HG03354 (cell line): ENCODE results near the gene CRB3.
"Not testable (repeated sequence)": the region's sequence is repeated elsewhere in the genome, so short reads cannot be mapped to it uniquely, and the experiment has no call there.

ENCODE experiments used
- ATAC-seq: cut with Tn5 transposase; IDR thresholded peaks from one replicate; pipeline ENCODE4 v1.9.1; 2021; ENCODE audit warnings: mild to moderate bottlenecking; ENCODE audit not compliant: unreplicated experiment, poor library complexity, severe bottlenecking

Gene CRB3

DNA sequence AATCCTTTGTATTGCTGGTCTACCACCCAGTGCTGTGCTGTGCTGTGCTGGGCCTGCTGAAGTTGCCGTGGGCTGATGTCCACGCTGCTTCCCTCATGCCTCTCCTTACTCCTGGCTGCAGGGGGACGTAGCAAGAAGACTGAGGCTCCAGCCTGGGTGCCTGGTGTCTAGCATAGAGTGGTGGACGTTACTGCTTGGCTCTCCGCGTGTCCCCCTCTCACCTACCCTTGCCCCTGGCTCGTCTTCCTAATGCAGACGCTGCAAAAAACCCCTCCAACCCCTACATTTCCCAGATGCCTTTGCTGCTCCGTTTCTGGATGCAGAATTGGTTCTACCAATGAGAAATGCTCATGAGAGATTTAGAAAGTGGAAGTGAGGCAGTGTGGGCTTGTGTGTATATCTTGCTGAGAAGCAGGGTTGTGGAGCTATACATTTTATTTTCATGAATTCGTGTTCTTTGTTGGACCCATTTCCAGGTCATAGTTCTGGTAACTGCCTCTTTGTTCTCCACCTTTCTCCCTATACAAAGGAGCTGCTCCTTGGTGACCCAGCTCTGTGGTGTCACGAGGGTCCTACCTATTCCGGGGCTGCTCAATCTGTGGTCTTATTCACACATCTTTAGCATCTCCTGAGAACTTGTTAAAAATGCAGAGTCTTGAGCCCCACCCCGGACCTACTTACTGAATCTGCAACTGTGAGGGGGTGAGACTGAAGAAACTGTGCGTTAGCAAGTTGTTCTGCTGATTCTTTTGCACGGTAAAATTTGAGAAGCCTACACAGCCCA, 25.4 kb downstream of the CRB3 start:
- ATAC-seq: no peak

DNA sequence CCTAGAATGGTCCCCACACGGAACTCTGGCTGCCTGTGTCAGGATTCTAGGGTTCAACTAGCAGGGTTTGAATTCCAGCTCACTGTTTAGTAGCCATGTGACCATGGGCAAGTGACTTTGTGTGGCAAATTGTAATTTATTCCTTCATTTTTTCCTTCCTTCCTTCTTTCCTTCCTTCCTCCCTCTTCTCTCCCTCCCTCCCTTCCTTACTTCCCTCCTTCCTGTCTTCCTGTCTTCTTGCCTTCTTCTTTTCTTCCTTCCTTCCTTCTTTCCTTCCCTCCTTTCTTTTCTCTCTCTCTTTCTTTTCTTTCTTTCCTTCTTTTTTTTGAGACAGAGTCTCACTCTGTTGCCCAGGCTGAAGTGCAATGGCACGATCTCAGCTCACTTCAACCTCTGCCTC, 26.1 kb downstream of the CRB3 start:
- ATAC-seq: no peak

DNA sequence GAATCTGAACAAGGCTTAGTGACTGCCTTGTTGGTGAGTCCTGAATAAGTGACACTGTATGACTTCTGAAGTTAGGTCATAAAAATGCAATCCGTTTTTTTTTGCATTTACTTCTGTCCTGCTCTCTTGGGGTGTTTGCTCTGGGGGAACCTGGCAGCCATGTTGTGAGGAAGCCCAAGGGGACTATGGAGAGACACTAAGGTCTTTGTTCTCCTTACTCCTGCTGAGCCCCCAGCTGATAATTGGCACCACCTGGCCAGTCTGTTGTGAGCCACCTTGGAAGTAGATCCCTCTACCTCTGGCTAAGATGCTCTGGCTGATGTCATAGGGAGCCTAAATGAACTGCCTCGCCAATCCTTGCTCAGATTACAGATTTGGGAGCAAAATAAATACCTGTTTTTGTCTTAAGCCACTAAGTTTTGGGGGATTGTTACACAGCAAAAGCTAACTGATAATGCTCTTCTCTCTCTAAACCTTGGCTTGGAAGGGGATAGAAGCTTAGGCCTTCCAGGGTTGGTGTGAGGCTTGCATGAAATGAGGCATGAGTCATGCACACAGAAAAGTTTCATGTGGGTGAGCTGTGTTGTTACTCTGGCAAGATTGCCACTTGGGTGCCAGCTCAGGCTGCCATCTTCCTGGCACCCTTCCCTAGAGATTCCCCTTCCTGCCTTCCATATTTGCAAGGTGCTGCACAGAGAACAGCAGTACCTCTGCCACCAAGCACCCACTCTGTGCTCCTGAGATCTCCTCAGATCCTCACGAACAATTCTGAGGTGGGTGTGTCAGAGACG, 27.9 kb downstream of the CRB3 start:
- no peak for ATAC-seq

DNA sequence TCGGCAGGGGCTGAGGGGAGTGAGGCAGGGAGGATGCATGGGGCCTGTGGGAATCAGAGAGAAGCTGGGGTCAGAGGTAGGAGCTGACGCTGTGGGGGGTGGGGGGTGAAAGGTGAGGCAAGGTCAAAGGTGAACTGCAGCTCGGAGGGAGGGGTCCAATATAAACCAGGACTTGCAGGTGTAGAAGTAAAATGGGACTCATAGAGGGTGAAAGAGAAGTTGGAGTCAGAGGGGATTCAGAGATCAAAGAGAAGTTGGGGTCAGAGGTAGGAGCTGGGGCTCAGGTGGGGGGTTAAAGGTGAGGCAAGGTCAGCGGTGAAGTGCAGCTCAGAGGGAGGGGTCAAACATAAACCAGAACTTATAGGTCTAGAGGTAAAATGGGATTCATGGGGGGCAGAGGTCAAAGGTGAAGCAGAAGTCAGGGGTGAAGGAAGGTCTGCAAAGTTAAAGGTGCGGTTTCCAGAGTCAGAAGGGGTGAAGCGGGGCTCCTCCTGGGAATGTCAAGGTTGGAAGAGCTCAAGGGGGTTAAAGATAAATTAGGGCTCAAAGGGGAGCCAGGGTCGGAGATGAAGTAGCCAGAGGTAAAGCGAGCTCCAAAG, 30.5 kb downstream of the CRB3 start:
- no peak for ATAC-seq

DNA sequence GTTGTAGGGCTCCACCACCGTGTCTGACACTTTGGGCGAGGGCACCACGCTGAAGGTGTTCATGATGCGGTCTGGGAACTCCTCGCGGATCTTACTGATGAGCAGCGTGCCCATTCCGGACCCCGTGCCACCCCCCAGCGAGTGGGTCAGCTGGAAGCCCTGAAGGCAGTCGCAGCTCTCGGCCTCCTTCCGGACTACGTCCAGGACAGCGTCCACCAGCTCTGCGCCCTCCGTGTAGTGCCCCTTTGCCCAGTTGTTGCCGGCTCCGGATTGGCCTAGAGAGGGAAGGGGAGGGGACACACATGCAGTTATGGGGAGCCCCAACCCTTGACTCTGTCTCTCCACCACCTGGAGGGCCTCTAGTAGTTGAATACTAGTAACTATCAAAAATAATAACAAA, 31.9 kb downstream of the CRB3 start:
- ATAC-seq: no peak

DNA sequence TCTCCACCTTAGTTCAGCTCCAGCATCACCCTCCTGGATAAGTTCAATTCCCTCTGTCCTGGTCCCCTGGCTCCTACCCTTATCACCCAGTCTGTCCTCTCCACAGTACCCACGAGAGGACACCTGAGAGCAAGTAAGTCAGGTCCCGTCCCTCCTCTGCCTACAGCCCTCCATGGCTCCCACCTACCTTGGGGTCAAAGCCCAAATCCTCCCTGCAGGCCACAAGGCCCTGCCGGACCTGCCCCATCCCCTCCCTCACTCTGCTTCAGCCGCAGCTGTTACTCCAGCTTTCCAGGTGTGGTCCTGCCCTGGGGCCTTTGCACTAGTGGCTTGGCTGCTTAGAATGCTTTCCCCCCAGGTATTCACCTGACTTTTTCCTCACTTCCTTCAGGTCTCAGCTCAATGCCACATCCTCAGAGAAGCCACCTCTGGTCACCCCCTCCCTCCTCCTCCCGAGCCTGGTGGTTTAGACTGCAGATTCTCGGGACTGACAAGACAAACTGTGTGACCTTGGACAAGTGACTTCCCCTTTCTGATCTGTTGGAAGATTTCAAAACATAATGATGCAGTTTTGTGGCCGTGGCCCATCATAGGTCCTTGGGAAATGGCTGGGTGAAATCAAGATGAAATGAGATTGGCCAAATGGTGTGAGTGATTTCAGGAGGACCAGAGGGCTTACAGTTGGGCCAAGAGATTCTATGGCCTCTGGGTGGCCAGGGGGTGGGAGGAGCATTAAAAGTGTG, 34.4 kb downstream of the CRB3 start:
- no peak for ATAC-seq

DNA sequence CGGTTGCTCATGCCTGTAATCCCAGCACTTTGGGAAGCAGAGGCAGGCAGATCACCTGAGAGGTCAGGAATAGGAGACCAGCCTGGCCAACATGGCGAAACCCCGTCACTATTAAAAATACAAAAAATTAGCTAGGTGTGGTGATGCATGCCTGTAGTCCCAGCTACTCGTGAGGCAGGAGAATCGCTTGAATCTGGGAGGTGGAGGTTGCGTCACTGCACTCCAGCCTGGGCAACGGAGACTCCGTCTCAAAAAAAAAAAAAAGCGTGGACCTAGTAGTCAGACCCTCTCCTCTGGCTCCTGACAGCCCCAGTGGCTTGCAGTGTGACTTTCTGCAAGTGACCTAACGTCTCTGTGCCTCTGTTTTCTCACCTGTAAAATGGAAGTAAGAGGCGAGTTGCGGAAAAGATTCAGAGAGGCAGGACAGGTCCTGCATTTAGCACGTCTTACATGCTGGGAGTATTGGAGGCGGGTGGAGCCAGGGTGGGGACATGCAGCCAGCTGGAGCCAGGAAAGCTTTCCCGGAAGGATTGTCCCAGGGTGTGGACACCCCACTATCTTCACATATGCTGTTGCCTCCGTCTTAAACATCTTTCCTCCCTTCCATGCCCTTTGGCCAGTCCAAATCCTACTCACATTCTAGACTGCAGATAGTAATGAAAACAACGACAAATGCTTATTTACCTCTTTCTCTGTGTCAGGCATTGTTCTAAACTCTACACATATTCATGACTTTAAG, 35.1 kb downstream of the CRB3 start:
- ATAC-seq: no peak

DNA sequence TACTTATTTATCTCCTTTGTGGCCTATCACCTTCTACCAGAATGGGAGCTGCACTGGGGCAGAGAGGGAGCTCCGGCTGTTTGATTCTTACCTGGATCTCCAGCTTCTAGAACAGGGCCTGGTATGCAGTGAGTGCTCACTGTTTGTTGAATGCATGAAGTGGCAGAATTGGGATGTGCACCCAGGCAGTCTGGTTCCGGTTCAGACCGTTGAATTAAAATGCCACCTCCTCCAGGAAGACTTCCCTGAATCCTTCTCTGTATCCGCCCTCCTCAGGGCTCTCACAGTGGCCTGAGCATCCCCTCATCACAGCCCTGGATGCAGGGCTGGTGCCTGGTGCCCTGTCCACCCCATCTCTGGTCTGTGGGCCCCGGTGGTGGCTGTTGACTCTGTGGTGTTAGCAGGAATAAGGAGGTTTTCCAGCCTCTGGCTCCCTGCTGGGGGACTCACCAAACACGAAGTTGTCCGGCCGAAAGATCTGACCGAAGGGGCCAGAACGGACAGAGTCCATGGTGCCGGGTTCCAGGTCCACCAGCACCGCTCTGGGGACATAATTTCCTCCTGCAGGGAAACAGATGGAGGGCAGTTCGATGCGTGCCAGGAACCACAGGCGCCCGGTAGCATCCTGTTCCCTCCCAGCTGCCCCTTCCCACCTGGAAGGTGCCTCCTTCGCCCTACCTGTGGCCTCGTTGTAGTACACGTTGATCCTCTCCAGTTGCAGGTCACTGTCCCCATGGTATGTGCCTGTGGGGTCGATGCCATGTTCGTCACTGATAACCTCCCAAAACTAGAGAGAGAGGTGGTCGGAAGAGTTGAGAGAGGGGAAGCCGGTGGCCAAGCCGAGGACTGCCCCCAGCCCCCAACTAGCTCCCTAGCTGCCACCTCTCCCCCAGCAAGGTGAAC, 37.0 kb downstream of the CRB3 start:
- no peak for ATAC-seq

DNA sequence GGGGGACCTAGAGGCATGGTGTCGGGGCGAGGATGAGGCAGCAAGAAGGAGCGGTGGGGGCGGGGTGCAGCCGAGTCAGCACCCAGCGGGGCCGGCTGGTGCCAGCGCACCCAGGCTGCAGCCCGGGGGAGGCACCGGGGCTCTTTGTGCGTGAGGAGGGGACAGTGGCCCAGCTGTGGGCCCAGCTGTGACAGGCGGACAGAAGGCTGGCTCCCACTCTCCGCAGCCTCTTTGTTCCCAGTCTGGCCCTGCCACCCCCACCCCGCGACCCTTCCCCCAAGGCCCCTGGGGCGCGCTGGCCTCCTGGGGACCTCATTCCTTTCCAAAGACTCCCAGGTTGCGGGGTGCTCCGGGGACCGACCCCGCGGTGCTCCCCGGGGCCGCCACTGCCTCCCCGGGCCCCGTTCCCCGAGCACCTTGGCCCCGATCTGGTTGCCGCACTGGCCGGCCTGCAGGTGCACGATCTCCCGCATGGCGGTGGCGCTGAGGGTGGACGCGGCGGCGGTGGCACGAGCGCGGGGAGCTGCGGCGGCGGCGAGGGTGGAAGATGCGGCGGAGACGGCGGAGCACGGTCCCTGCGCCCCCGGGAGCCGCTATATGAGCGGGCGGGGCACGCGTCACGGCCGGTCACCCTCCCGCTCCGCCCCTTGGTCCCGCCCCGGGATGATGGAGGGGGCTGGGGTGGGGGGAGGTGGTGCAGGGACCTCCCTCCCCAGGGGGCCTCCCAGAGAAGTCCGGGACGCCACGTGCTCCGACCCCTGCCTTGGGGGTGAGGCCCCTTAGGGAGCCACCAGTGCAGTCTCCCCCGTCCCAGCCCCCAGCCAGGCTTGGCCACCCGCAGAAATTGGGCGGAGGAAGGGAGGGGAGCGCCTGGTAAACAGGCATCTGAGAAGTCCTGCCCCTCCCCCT, 37.9 kb downstream of the CRB3 start, which contains the start of gene TUBB4A:
TUBB4A (minus strand) TSS at position 570 of the 909 bp plus-strand sequence; CDS start at position 473, 97 bp downstream.
- ATAC-seq: no peak

DNA sequence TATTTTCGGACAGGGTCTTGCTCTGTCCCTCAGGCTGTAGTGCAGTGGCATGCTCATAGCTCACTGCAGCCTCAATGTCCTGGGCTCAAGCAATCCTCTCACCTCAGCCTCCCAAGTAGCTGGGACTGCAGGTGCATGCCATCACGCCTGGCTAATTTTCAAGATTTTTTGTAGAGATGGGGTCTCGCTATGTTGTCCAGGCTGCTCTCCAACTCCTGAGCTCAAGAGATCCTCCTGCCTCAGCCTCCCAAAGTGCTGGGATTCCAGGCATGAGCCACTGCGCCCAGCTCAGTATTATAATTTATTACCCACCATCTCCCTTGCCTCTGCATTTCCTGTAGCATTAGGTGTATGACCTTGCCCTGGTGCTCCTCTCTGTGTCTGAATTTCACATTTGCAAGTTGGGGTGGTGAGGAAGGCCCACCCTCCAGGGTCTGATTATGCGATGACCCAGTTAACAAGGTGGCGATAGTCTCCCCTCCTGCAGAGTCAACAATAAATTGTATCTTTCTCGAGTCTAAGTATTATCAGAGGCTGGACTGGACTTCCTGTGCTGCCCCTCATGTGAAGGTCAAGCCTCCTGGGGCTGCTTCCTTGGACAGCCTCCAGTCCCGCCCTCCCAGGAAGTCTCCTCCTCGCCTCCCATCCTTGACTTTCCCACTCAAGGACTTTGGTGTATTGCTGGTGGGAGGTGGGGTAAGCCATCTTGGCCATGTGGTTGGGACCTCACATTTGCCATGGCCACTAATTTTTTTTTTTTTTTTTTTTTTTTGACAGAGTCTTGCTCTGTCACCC, 39.5 kb downstream of the CRB3 start:
- no peak for ATAC-seq

DNA sequence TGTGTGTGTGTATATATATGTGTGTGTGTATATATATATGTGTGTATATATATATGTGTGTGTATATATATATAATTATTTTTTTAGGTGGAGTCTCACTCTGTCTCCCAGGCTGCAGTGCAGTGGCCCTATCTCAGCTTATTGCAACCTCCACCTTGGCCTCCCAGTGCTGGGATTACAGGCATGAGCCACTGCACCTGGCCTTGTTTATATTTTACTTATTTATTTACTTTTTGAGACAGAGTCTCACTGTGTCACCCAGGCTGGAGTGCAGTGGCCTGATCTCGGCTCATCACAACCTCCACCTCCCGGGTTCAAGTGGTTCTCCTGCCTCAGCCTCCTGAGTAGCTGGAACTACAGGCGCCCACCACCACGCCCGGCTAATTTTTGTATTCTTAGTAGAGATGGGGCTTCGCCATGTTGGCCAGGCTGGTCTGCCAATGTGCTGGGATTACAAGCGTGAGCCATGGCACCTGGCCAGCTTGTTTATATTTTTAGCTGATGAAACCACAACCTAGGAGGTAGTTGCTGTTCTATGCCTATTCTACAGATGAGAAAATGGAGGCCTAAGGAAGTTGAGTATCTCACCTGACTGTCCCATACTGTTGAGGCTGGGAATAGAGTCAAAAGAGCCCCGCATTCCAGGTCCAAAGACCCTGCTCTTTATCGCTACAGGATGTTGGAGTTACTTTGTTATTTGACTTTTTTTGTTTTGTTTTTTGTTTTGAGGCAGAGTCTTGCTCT, 44.1 kb downstream of the CRB3 start:
- not testable (repeated sequence) for ATAC-seq

DNA sequence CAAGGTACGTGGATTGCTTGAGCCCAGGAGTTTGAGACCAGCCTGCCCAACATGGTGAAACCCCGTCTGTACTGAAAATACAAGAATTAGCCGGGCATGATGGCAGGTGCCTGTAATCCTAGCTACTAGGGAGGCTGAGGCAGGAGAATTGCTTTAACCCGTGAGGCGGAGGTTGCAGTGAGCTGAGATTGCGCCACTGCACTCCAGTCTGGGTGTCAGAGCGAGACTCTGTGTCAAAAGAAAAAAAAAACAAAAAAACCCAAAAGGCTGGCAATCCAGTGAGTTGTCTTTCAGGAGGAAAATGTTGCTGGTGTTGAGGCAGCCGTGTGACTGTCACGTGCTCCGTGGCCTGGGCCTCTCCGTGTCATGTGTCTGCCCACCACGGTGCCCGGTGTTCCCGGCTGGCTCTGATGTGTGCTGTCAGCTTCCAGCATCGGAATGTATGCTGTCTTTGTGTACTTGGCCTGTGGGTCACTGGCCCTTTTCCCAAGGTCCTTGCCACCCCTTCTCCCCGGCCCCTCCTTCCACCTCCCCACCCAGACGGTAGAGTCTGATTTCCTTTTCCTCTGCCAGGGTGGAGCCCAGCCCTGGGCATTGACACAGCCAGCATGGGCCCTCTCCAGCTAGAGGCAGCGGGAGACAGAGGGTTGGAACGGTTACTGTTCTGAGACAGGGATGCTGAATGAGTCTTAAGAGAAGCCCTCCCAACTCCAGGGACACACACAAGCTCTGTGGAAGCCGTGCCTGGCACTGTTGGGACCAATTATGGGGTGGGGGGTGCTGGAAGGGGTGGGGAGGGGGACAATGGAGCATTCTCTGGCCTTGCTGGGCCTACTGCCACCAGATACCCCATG, 45.3 kb downstream of the CRB3 start:
- no peak for ATAC-seq

DNA sequence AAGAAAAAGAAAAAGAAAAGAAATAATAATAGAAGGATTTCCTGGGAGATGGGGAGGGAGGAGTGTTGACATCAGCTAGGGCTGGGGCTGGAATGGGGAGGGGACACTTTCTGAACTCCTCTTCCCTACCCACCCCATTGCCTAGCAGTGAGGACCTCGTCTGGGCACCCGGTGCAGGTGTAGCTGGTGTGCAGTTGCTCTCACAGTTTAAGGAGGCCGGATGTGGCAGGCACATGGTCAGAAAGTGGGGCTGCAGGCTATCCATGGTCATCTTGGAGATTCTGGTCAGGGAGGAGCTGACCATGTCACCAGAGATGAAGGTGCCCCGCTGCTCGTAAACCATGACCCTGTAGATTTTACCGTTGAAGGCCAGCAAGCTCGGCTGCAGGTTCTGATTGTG, 46.5 kb downstream of the CRB3 start:
- no peak for ATAC-seq

DNA sequence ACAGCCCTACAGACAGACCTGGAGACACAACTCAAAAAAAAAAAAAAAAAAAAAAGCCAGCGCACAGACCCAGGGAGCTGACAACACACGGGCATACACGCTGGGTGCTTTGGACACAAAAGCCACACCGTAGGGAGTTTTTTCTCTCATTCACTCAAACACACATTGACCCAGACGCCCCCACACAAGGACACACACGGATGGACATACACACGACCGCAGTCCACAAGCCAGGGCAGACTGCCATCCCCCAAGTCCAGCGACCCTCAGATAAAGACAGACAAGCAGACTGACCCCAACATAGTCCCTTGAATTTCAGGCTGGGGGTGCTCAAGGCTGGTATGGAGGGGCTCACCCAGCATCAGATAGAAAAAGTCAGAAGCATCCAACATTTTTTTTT, 50.0 kb downstream of the CRB3 start:
- ATAC-seq: no peak

DNA sequence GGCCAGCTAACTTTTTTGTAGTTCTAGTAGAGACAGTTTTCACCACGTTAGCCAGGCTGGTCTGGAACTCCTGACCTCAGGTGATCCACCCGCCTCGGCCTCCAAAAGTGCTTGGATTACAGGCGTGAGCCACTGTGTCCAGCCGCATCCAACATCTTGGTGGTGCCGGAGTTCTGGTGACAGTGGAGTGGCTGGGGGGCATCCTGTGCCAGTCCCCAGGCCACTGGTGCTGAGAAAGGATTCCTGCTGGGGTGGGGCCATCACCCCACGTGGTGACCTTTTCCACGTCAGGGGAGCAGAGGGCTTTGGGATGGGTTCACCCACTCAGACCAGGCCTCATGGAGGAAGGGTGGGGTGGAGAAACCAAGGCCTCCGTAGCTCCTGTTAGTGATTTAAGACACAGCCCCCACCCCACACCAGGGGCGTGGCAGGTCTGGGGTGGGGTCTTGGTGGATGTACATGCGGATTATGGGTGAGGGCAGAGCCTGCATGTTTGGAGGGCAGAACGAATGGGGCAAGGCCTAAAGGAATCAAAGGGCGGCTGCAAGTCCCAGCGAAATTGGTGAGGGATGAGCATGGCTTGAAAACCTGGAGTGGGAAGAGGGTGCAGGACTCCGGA, 51.0 kb downstream of the CRB3 start:
- no peak for ATAC-seq
